H54 (cell line): ENCODE measurements around the gene ANKDD1A.
A peak's percentile ranks its signal among the peaks of the same experiment; 100 is the strongest.

Experiments used
- DNase-seq: peaks from one replicate; pipeline ENCODE4 v3.0.0; 2011; ENCODE audit warnings: low spot score, mixed read lengths; ENCODE audit not compliant: insufficient read length
- FAIRE-seq: peaks from 3 replicates; lab custom pipeline; 2011; peaks lifted over from hg19 to GRCh38; lab: Jason Lieb, UNC
- POLR2A ChIP-seq: IDR thresholded peaks from 2 replicates; pipeline ENCODE4 v1.6.1; 2011; ENCODE audit warnings: low read depth, mild to moderate bottlenecking, low read length

The ANKDD1A gene

GRCh38 chr15:64884679-64885078 lies 27.0 kb upstream of the ANKDD1A start:
- no peak for DNase-seq
- no peak for FAIRE-seq
- no peak for TF ChIP-seq POLR2A

DNA sequence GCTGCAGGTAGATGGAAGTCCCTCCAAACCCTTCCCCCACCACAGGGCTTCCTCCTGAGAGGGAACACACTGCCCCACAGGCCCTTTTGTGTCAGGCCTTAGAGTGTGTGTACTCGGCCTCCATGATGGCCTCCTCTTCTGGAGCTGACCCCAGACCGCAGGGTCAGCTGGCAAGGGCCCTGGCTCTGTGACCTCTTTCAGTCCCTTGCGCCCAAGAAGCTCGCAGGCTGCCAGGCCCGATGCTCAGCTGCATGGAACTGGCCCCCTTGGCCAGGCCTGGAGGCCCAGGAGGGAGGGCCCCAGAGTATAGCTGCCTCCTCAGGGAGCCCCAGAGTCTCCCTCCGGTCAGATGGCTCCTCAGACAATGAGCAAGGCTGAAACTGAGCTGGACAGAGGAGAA lies 23.4 kb upstream of the ANKDD1A start:
- TF ChIP-seq POLR2A: no peak
- FAIRE-seq (no peak), DNase-seq (no peak)

DNA sequence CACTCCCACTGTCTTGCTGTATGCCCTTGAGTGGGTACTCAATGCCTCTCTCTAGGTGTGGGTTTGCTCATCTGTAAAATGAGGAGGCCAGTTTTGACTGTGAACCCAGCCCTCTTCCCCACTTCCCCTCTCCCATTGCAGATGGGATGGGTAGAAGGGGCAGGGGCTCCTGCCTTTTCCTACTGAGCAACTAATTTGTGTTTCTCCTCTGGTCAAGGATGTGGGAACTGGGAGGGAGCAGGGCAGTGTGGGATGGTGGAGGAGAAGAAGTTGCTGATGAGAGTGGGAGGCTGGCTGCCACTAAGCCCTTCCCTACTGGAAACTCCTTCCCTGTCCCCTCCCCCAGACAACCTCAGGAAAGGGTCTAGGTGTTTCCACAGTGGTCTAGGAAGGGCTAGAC lies 20.1 kb upstream of the ANKDD1A start:
- FAIRE-seq: no peak
- no peak for TF ChIP-seq POLR2A
- DNase-seq: no peak

GRCh38 chr15:64892847-64893403 lies 18.8 kb upstream of the ANKDD1A start:
- no peak for FAIRE-seq
- TF ChIP-seq POLR2A: no peak
- no peak for DNase-seq

DNA sequence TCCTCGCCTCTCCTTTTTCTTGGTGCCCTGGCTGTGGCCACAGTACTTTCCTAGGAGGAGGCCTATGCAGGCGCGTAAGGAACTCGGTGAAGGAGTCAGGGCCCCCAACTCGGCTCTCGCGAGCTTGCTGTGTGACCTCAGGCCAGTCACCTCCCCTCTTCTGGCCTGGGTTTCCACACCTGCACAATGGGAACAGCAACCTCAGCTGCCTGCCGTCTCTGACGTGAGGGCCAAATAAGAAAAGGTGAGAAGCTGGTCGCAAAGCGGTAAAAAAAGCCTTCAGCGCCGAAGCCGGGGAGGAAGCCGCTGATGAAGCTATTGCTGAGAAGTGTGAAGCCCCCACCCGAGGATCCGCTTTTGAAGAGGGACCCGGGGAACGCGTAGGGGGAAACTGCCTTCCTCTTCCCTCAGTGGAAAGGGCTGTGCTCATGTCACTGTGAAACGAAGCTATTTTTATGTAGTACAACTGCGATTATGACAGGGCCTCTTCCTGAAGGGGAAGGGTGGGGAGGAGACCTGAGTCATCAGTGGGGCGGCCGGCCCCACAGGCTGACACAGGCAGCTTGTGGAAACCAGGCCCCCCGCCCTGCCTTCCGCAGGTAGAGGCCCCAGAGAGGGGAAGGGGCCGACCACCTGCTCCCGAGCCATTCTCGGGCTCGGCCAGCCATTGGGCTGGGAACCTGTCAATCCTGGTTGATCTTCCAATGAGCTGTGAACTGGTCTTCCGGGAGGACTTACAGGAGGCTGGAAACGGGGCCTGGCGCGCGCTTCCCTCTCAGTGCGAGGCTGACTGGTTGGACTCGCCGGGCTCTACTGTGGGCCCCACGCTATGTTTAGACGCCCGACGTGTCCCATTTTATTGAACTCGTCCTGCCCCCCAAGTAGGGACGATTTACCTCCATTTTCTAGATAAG lies 18.0 kb upstream of the ANKDD1A start:
- DNase-seq (peak; percentile 52), FAIRE-seq (no peak)
- TF ChIP-seq POLR2A: 0 out of 2 replicates have a peak, but pooled peaks have one; percentile 5

- FAIRE-seq (no peak), DNase-seq (no peak)
- TF ChIP-seq POLR2A: no peak
Observed at GRCh38 chr15:64894395-64895056, 17.2 kb upstream of the ANKDD1A start.

DNA sequence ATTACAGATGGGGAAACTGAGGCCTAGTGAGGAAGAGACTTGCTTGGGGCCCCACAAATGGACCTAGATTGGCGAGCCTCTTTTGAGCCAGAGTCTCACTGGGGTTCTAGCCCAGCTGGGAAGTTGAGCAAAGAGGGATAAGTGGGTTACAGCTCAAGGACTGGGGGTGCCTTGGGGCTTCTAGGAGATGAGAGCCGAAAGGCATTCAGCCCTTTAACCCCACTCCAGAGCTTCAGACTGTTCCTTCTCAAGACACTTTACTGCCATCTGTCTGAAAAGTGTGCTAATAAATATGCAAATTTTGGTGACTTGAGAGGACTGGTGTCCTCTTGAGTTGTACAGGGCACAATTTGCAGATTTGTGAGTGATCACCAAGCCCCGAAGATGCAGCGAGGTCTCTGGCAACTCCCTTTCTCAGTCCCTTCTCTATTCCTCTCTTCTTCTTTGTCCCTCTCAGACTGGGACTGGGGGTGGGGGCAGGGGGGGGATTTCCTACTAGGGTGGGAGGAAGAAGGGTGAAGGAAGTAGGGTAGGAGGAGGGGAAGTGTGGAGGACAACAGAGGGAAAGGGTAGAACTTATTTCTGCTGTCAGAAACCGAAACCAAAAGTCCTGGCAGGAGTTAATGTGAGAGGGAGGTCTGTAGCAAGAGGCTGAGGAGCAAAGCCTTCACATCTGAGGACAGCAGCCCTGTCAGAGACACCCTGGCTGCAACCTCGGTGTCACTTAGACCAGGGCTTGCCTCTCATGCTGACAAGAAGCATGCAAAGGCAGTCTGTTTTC lies 16.2 kb upstream of the ANKDD1A start:
- TF ChIP-seq POLR2A: no peak
- DNase-seq: no peak
- FAIRE-seq: no peak

- no peak for TF ChIP-seq POLR2A
- FAIRE-seq: no peak
- no peak for DNase-seq
Observed at GRCh38 chr15:64896371-64897069, 15.2 kb upstream of the ANKDD1A start.

DNA sequence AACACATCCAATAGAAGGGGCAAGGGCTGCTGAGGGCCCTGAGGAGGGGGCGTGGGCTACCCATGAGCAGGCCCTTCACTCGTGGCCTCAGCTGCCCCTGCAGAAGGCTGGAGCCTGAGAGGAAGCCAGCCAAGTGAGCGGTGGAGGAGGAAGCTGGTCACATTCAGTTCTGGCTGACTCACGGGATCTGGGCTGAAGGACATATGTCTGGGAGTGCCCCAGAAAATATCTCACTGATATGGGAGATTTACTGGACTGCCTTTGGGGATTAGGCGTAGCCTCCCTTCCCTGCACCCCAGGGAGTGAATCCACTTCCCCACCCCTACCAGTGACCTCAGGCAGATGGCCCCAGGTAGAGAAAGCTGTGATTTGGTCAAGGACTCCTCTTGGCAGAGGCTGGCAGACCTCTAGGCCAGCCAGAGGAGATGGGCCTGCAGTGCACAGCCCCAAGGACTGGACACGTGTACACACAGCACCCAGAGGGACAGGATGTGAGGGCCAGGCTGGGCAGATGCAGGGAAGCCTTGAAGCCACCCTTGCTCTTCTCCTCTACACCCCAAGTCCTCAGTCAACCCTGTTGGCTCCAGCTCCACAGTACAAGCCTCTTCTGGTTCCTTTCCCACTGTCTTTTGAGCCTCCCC lies 14.2 kb upstream of the ANKDD1A start:
- DNase-seq (peak; percentile 49), FAIRE-seq (peak; percentile 15)
- no peak for TF ChIP-seq POLR2A

GRCh38 chr15:64898406-64898805 lies 13.3 kb upstream of the ANKDD1A start:
- DNase-seq: no peak
- no peak for FAIRE-seq
- TF ChIP-seq POLR2A: no peak

DNA sequence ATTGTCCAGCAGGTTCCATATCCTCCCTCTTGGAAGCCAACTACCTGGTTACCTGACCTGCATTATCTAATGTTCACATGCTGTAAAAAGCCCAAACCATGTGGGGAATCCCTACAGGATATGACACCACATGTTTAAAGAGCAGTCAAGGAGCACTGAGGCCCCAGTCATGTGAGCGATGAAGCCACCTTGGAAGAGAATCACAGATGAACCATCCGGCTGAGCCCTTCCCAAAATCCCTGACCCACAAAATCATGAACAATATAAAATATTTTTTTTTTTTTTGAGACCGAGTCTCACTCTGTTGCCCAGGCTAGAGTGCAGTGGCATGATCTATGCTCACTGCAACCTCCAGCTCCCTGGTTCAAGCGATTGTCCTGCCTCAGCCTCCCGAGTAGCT lies 10.6 kb upstream of the ANKDD1A start:
- DNase-seq (no peak), FAIRE-seq (no peak)
- no peak for TF ChIP-seq POLR2A

DNA sequence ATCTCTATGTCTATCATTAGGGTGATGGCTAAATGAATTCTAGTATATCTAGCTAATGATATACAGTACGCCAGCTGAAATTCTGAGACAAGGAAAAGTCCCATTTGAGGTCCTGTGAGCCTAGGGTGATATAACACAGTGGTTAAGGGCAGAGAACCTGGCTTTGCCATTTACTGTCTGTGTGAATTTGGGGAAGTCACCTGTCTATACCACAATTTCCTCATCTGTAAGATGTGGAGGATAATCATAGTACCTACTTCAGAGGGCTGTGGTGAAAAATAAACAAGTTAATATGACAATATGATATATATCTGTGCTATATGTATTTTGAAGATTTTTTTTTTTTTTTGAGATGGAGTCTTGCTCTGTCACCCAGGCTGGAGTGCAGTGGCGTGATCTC lies 9.8 kb upstream of the ANKDD1A start:
- DNase-seq: no peak
- TF ChIP-seq POLR2A: no peak
- no peak for FAIRE-seq
